Measurements from ENCODE around the gene PCP2. TPM values are rescaled to one million over a fixed set of nuclear protein-coding genes. Genes with fewer than 3 reads are reported as not detected.

Gene PCP2
- total RNA-seq, 1 donor from 2014 or later, result not detected

DNA sequence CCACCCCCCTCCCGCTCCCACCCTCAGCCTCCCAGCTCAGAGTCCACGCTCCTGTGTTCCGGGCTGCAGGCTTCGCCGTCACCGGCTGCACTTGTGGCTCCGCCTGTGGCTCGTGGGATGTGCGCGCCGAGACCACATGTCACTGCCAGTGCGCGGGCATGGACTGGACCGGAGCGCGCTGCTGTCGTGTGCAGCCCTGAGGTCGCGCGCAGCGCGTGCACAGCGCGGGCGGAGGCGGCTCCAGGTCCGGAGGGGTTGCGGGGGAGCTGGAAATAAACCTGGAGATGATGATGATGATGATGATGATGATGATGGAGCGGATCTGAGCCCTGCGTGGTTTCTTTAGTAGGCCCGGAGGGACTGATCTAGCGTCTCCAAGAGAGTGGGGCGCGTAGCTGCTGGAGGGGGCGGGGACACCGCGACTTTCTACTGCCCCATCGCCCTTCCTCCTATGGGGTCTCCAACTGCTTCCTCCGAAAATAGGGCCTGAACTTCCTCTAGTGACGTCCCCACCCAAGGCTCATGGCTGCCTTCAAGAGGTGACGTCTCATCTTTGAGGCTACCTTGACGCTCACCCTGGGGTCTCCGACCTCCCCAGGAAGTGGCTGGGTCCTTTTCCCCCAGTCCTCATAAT lies 36.7 kb upstream of the PCP2 start:
- Histone ChIP-seq H3K4me3 (no peak overlapping the region), H3K27me3 (no peaks in the 10 kb centered on the region), H3K36me3 (no peaks in the 10 kb centered on the region), H3K4me1 (no peaks in the 10 kb centered on the region), H3K27ac (no peak overlapping the region), H3K9me3 (no peaks in the 10 kb centered on the region)
- intact Hi-C loops (cut with DNase I), result no loop called here
- no peak for DNase-seq (ENCODE audit: extremely low spot score in 2 of 2)
- TF ChIP-seq POLR2AphosphoS5 (IDR thresholded peaks at IDR 0.05; ENCODE audit: insufficient read depth in 1 of 2, low read depth in 1 of 2), result no peak
- TF ChIP-seq POLR2A (IDR thresholded peaks at IDR 0.05), result no peak
- TF ChIP-seq, protein P1, sequence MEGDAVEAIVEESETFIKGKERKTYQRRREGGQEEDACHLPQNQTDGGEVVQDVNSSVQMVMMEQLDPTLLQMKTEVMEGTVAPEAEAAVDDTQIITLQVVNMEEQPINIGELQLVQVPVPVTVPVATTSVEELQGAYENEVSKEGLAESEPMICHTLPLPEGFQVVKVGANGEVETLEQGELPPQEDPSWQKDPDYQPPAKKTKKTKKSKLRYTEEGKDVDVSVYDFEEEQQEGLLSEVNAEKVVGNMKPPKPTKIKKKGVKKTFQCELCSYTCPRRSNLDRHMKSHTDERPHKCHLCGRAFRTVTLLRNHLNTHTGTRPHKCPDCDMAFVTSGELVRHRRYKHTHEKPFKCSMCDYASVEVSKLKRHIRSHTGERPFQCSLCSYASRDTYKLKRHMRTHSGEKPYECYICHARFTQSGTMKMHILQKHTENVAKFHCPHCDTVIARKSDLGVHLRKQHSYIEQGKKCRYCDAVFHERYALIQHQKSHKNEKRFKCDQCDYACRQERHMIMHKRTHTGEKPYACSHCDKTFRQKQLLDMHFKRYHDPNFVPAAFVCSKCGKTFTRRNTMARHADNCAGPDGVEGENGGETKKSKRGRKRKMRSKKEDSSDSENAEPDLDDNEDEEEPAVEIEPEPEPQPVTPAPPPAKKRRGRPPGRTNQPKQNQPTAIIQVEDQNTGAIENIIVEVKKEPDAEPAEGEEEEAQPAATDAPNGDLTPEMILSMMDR (IDR thresholded peaks at IDR 0.05), result no peak

- Histone ChIP-seq H3K9me3 (no peaks in the 10 kb centered on the region), H3K27me3 (no peaks in the 10 kb centered on the region), H3K36me3 (no peaks in the 10 kb centered on the region), H3K4me3 (no peak overlapping the region), H3K27ac (no peak overlapping the region), H3K4me1 (no peaks in the 10 kb centered on the region)
- DNase-seq (ENCODE audit: extremely low spot score in 2 of 2), result no peak
- intact Hi-C loops (cut with DNase I), result no loop called here
- TF ChIP-seq POLR2A (IDR thresholded peaks at IDR 0.05) (no peak), POLR2AphosphoS5 (IDR thresholded peaks at IDR 0.05; ENCODE audit: insufficient read depth in 1 of 2, low read depth in 1 of 2) (no peak)
- TF ChIP-seq, protein P1 (IDR thresholded peaks at IDR 0.05), result no peak
Measured at GRCh38 chr19:7669641-7670040, 36.1 kb upstream of the PCP2 start.

GRCh38 chr19:7668842-7669241 lies 35.3 kb upstream of the PCP2 start, which contains the start of gene RETN:
TSS of gene RETN (plus strand) at chr19:7669049. CDS start at chr19:7669327, 278 bp downstream.
- no peak for DNase-seq (ENCODE audit: extremely low spot score in 2 of 2)
- no peaks in the 10 kb centered on the region for H3K27me3 ChIP-seq
- H3K4me1 ChIP-seq, result no peaks in the 10 kb centered on the region
- no peak within 1 kb of the TSS for H3K27ac ChIP-seq
- no peaks in the 10 kb centered on the region for H3K36me3 ChIP-seq
- TF ChIP-seq, protein P1 (IDR thresholded peaks at IDR 0.05), result no peak
- no peak for TF ChIP-seq POLR2AphosphoS5 (IDR thresholded peaks at IDR 0.05; ENCODE audit: insufficient read depth in 1 of 2, low read depth in 1 of 2)
- no peak for TF ChIP-seq POLR2A (IDR thresholded peaks at IDR 0.05)
- H3K4me3 ChIP-seq, result no peak within 1 kb of the TSS
- intact Hi-C loops (cut with DNase I), result no loop called here
- no peaks in the 10 kb centered on the region for H3K9me3 ChIP-seq

DNA sequence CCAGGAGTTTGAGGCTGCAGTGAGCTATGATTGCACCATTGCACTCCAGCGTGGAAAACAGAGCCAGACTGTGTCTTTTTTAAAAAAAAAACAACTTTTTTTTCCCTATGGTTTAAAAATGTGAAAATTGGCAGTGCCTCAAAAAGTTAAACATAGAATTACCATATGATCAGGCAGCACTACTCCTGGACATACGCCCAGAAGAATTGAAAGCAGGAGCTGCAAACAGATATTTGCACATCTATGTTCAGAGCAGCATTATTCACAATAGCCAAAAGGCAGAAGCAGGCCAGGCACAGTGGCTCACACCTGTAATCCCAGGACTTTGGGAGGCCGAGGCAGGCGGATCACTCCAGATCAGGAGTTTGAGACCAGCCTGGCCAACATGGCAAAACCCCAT lies 31.6 kb upstream of the PCP2 start:
- no peak for DNase-seq (ENCODE audit: extremely low spot score in 2 of 2)
- Histone ChIP-seq H3K4me1 (no peaks in the 10 kb centered on the region), H3K4me3 (no peak overlapping the region), H3K27ac (no peak overlapping the region), H3K27me3 (no peaks in the 10 kb centered on the region), H3K9me3 (no peaks in the 10 kb centered on the region), H3K36me3 (no peaks in the 10 kb centered on the region)
- TF ChIP-seq, protein P1 (IDR thresholded peaks at IDR 0.05), result no peak
- TF ChIP-seq POLR2AphosphoS5 (IDR thresholded peaks at IDR 0.05; ENCODE audit: insufficient read depth in 1 of 2, low read depth in 1 of 2), result no peak
- TF ChIP-seq POLR2A (IDR thresholded peaks at IDR 0.05), result no peak
- intact Hi-C loops (cut with DNase I), result no loop called here

DNA sequence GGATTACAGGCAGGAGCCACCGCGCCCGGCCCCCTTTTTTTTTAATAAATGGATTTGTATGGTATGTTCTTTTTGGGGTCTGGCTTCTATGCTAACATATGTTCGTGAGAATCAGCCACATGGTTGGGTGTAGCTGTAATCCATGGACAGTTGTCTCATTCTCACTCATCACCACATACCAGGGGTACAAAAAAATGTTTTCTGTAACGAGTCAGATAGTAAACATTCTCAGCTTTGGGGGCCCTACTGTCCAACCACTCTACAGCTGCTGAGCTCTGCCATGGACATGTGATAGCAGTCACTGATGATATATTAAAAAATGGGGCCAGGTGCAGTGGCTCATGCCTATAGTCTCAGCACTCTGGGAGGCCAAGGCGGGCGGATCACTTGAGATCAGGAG lies 30.2 kb upstream of the PCP2 start:
- DNase-seq (ENCODE audit: extremely low spot score in 2 of 2), result no peak
- Histone ChIP-seq H3K4me1 (no peaks in the 10 kb centered on the region), H3K4me3 (no peak overlapping the region), H3K36me3 (no peaks in the 10 kb centered on the region), H3K27ac (no peak overlapping the region), H3K27me3 (no peaks in the 10 kb centered on the region), H3K9me3 (no peaks in the 10 kb centered on the region)
- intact Hi-C loops (cut with DNase I), result no loop called here
- no peak for TF ChIP-seq POLR2A (IDR thresholded peaks at IDR 0.05)
- TF ChIP-seq POLR2AphosphoS5 (IDR thresholded peaks at IDR 0.05; ENCODE audit: insufficient read depth in 1 of 2, low read depth in 1 of 2), result no peak
- TF ChIP-seq, protein P1 (IDR thresholded peaks at IDR 0.05), result no peak

Data from vagina (tissue), 2 donors.